Endothelial cell of umbilical vein (primary cell): ENCODE results near the gene HS6ST2. TPM values are rescaled to one million over a fixed set of nuclear protein-coding genes. Genes with fewer than 3 reads are reported as not detected.

ENCODE experiments used
- BruUV-seq: library from RNA; stranded (reverse); fragments of 400-500 nt; replicated peaks from 2 replicates; lab custom pipeline; 2021; lab: Mats Ljungman, UMichigan
- CTCF ChIA-PET: fragments of 300-600, 350-600 bp; sonication (Branson Sonifier 250); formaldehyde crosslinking; loops from one replicate; lab custom pipeline; 2021; ENCODE audit warnings: antibody characterized with exemption, inconsistent platforms; lab: Charles Lee
- POLR2A ChIA-PET: fragments of 300-600, 350-600 bp; sonication (Branson Sonifier 250); formaldehyde crosslinking; loops from one replicate; lab custom pipeline; 2021; ENCODE audit warnings: antibody characterized with exemption, inconsistent platforms; lab: Charles Lee
- DNase-seq: peaks from one replicate; pipeline ENCODE4 v3.0.0-alpha.2; 2011; ENCODE audit warnings: low read depth, low spot score
- FAIRE-seq: peaks from 2 replicates; lab custom pipeline; 2011; peaks lifted over from hg19 to GRCh38; lab: Jason Lieb, UNC
- H2AFZ ChIP-seq: 2 replicates; pipeline ENCODE4 v1.6.0; 2012; ENCODE audit warnings: low read depth, low read length, control low read depth, inconsistent platforms
- H3K27ac ChIP-seq: 2 replicates; pipeline ENCODE4 v1.5.1; 2011; ENCODE audit warnings: low read depth, mild to moderate bottlenecking, control low read depth, low read length, moderate library complexity; ENCODE audit not compliant: insufficient read depth
- H3K27me3 ChIP-seq, 2 experiments: 2 replicates each; pipeline versions ENCODE4 v1.6.0 to v1.6.1; 2011; ENCODE audit warnings: low read length in 2 of 2, mixed read lengths in 1 of 2; ENCODE audit not compliant: control insufficient read depth in 2 of 2, insufficient read depth in 2 of 2
- H3K36me3 ChIP-seq, 2 experiments: 2 replicates in 1 of 2; 3 replicates in 1 of 2; pipeline ENCODE4 v1.5.1; 2011; ENCODE audit warnings: low read length in 2 of 2, mild to moderate bottlenecking in 1 of 2, moderate library complexity in 1 of 2; ENCODE audit not compliant: control insufficient read depth in 2 of 2, insufficient read depth in 2 of 2; ENCODE audit errors: extremely low read depth in 1 of 2
- H3K4me1 ChIP-seq: 3 replicates; pipeline ENCODE4 v1.5.1; 2011; ENCODE audit warnings: mild to moderate bottlenecking, low read length; ENCODE audit not compliant: control insufficient read depth, insufficient read depth; ENCODE audit errors: extremely low read depth
- H3K4me2 ChIP-seq: 2 replicates; pipeline ENCODE4 v1.6.1; 2011; ENCODE audit warnings: low read length, control low read depth, mixed read lengths; ENCODE audit not compliant: insufficient read depth
- H3K4me3 ChIP-seq, 3 experiments: fragments of 200-600 bp in 1 of 3; sonication (generic), shearing (Covaris generic) in 1 of 3; replicated peaks in 1 of 3; 2 replicates each; pipeline ENCODE4 v1.5.1; 2011 to 2016; ENCODE audit warnings: control low read depth in 3 of 3, low read length in 3 of 3, mild to moderate bottlenecking in 2 of 3, inconsistent platforms in 1 of 3, low read depth in 1 of 3, moderate library complexity in 1 of 3; ENCODE audit not compliant: insufficient read depth in 1 of 3
- H3K79me2 ChIP-seq: 2 replicates; pipeline ENCODE4 v1.6.0; 2012; ENCODE audit warnings: low read length, inconsistent platforms; ENCODE audit not compliant: control insufficient read depth, insufficient read depth
- H3K9ac ChIP-seq: replicated peaks from 2 replicates; pipeline ENCODE3; 2011; ENCODE audit warnings: low read length, control low read depth; ENCODE audit not compliant: insufficient read depth; ENCODE audit errors: extremely low read depth
- H3K9me1 ChIP-seq: replicated peaks from 3 replicates; pipeline ENCODE4 v1.6.0; 2011; ENCODE audit warnings: mild to moderate bottlenecking, low read length; ENCODE audit not compliant: control insufficient read depth, insufficient read depth; ENCODE audit errors: extremely low read depth
- H3K9me3 ChIP-seq: replicated peaks from 2 replicates; pipeline ENCODE4 v1.5.1; 2012; ENCODE audit warnings: low read length, inconsistent platforms; ENCODE audit not compliant: control insufficient read depth, insufficient read depth
- H4K20me1 ChIP-seq: replicated peaks from 2 replicates; pipeline ENCODE3; 2011; ENCODE audit warnings: mild to moderate bottlenecking, low read length; ENCODE audit not compliant: control insufficient read depth, insufficient read depth; ENCODE audit errors: extremely low read depth
- CTCF ChIP-seq, 2 donors: IDR thresholded peaks; 1 replicate in 1 of 2; 2 replicates in 1 of 2; pipeline ENCODE4 v1.5.1; 2011; ENCODE audit warnings: low read length in 2 of 2, mild to moderate bottlenecking in 2 of 2, moderate library complexity in 2 of 2, control low read depth in 1 of 2, inconsistent platforms in 1 of 2, low read depth in 1 of 2; ENCODE audit not compliant: insufficient read depth in 1 of 2; ENCODE audit errors: extremely low read depth in 1 of 2
- EZH2 ChIP-seq: IDR thresholded peaks from 2 replicates; pipeline ENCODE4 v1.6.1; 2012; ENCODE audit warnings: borderline replicate concordance, low read depth, mild to moderate bottlenecking, moderate library complexity, low read length, inconsistent platforms; ENCODE audit not compliant: severe bottlenecking
- FOS ChIP-seq: IDR thresholded peaks from 2 replicates; pipeline ENCODE4 v1.6.1; 2011; ENCODE audit warnings: mild to moderate bottlenecking, low read length, moderate library complexity, borderline replicate concordance; ENCODE audit not compliant: insufficient read depth
- GATA2 ChIP-seq: IDR thresholded peaks from 2 replicates; pipeline ENCODE4 v1.7.0; 2011; ENCODE audit warnings: low read depth, mild to moderate bottlenecking, moderate library complexity, mixed read lengths, low read length; ENCODE audit not compliant: insufficient read length, insufficient read depth
- JUN ChIP-seq: IDR thresholded peaks from 2 replicates; pipeline ENCODE4 v1.6.1; 2011; ENCODE audit warnings: borderline replicate concordance, low read depth; ENCODE audit not compliant: insufficient read length, insufficient read depth
- MAX ChIP-seq: IDR thresholded peaks from 2 replicates; pipeline ENCODE4 v1.6.1; 2011; ENCODE audit not compliant: insufficient read depth, insufficient read length
- MYC ChIP-seq: IDR thresholded peaks from one replicate; pipeline ENCODE4 v1.6.1; 2011; ENCODE audit warnings: mild to moderate bottlenecking, low read depth, low read length
- POLR2A ChIP-seq: IDR thresholded peaks from 2 replicates; pipeline ENCODE4 v1.6.1; 2012; ENCODE audit warnings: low read depth, mild to moderate bottlenecking, control low read depth, low read length
- POLR2AphosphoS5 ChIP-seq: IDR thresholded peaks from 2 replicates; pipeline ENCODE4 v1.6.1; 2012; ENCODE audit warnings: low read depth, mild to moderate bottlenecking, control low read depth, low read length, moderate library complexity; ENCODE audit not compliant: insufficient read depth
- dilution Hi-C: fragments of 300-500 bp; cut with MboI; formaldehyde crosslinking; loops from one replicate; pipeline ENCODE4 v1.15.0; 2019; ENCODE audit warnings: low sequenced_read_pairs; ENCODE audit not compliant: extremely low pct_ligation_motif_present
- intact Hi-C: fragments of 100-400 bp; cut with micrococcal nuclease; formaldehyde crosslinking; loops from one replicate; pipeline ENCODE4 v1.10.0; 2022
- polyA plus RNA-seq, 4 experiments: library from polyadenylated mRNA; depleted of rRNA in 3 of 4; stranded (reverse) in 3 of 4; unstranded in 1 of 4; fragments of >200 nt; gene quantifications; 2 replicates each; pipeline versions ENCODE4 v1.2.1 to v1.2.3, GENCODE V29; 2011 to 2012; ENCODE audit warnings: missing spikeins in 1 of 4
- total RNA-seq: library from RNA; stranded (reverse); gene quantifications from 2 replicates; pipeline ENCODE4 v1.2.3, GENCODE V29; 2021

HS6ST2 gene
- total and polyA plus RNA-seq, 2 donors (not counting 3 experiments of a cell fraction or from before 2014, with no cell fraction given) = 0.49 to 0.84 TPM

GRCh38 chrX:132954323-132954722 lies 4.1 kb downstream of the HS6ST2 start:
- H3K4me3 ChIP-seq = no peak overlapping the region
- DNase-seq (no peak), FAIRE-seq (no peak)
- POLR2A ChIA-PET = no interaction called here
- no peak overlapping the region for H2AFZ ChIP-seq
- no peaks in the 10 kb centered on the region for H3K79me2 ChIP-seq
- no TSS peak for BruUV-seq
- CTCF ChIA-PET = no interaction called here
- no peaks in the 10 kb centered on the region for H3K36me3 ChIP-seq
- no peak overlapping the region for H3K4me2 ChIP-seq
- H3K9ac ChIP-seq = no peak overlapping the region
- peaks cover 23 to 26% of the 10 kb centered on the region in 2 experiments for H3K27me3 ChIP-seq
- TF ChIP-seq GATA2 (no peak), MAX (no peak), MYC (no peak), POLR2A (no peak), CTCF (IDR thresholded peaks at IDR 0.05; ENCODE audit: extremely low read depth in 1 of 2, insufficient read depth in 1 of 2, low read depth in 1 of 2, low read length in 2 of 2) (no peak), POLR2AphosphoS5 (no peak), FOS (no peak), JUN (no peak), EZH2 (no peak)
- H4K20me1 ChIP-seq = no peaks in the 10 kb centered on the region
- no peak overlapping the region for H3K27ac ChIP-seq
- no peaks in the 10 kb centered on the region for H3K9me3 ChIP-seq
- peaks cover 9% of the 10 kb centered on the region for H3K4me1 ChIP-seq
- no peaks in the 10 kb centered on the region for H3K9me1 ChIP-seq
- intact Hi-C loops = no loop called here
- dilution Hi-C loops = no loop called here
